Measurements from ENCODE around the gene DGKG. TPM values are rescaled to one million over a fixed set of nuclear protein-coding genes. Genes with fewer than 3 reads are reported as not detected.

Gene DGKG
- total RNA-seq, 1 experiment from 2014 or later, result 12.0 TPM

- DNase-seq (ENCODE audit: low spot score), result peak; percentile 81
These were observed 43.9 kb downstream of the DGKG start for GRCh38 chr3:186318135-186318534.

- DNase-seq (ENCODE audit: low spot score), result no peak
These were observed 44.6 kb downstream of the DGKG start for GRCh38 chr3:186317478-186317877.

GRCh38 chr3:186316666-186317260 is 45.3 kb downstream of the DGKG start:
- DNase-seq (ENCODE audit: low spot score), result no peak

GRCh38 chr3:186315581-186316354 is 46.3 kb downstream of the DGKG start:
- peak; percentile 78 for DNase-seq (ENCODE audit: low spot score)

- DNase-seq (ENCODE audit: low spot score), result no peak
These were observed 47.1 kb downstream of the DGKG start for GRCh38 chr3:186314896-186315295.

GRCh38 chr3:186311441-186311840 is 50.6 kb downstream of the DGKG start:
- DNase-seq (ENCODE audit: low spot score), result no peak

GRCh38 chr3:186308549-186308948 is 53.5 kb downstream of the DGKG start:
- no peak for DNase-seq (ENCODE audit: low spot score)

- DNase-seq (ENCODE audit: low spot score), result peak; percentile 52
These were observed 54.3 kb downstream of the DGKG start for GRCh38 chr3:186307594-186308221.

GRCh38 chr3:186305286-186305685 is 56.7 kb downstream of the DGKG start:
- DNase-seq (ENCODE audit: low spot score), result no peak

GRCh38 chr3:186303965-186304364 is 58.1 kb downstream of the DGKG start:
- no peak for DNase-seq (ENCODE audit: low spot score)

- DNase-seq (ENCODE audit: low spot score), result no peak
These were observed 62.7 kb downstream of the DGKG start for GRCh38 chr3:186299327-186299726.

- no peak for DNase-seq (ENCODE audit: low spot score)
These were observed 63.2 kb downstream of the DGKG start for GRCh38 chr3:186298876-186299275.

- no peak for DNase-seq (ENCODE audit: low spot score)
These were observed 71.2 kb downstream of the DGKG start for GRCh38 chr3:186290796-186291195.

GRCh38 chr3:186287711-186288110 is 74.3 kb downstream of the DGKG start:
- DNase-seq (ENCODE audit: low spot score), result peak; percentile 55

- peak; percentile 52 for DNase-seq (ENCODE audit: low spot score)
These were observed 75.9 kb downstream of the DGKG start for GRCh38 chr3:186286114-186286513.

- DNase-seq (ENCODE audit: low spot score), result no peak
These were observed 77.4 kb downstream of the DGKG start for GRCh38 chr3:186284661-186285060.

- DNase-seq (ENCODE audit: low spot score), result no peak
These were observed 77.7 kb downstream of the DGKG start for GRCh38 chr3:186284349-186284652.

- DNase-seq (ENCODE audit: low spot score), result peak; percentile 81
These were observed 78.2 kb downstream of the DGKG start for GRCh38 chr3:186283651-186284348.

- peak; percentile 26 for DNase-seq (ENCODE audit: low spot score)
These were observed 78.9 kb downstream of the DGKG start for GRCh38 chr3:186283096-186283495.

- peak; percentile 84 for DNase-seq (ENCODE audit: low spot score)
These were observed 80.9 kb downstream of the DGKG start for GRCh38 chr3:186281176-186281575.

GRCh38 chr3:186280737-186281136 is 81.3 kb downstream of the DGKG start:
- peak; percentile 14 for DNase-seq (ENCODE audit: low spot score)

- DNase-seq (ENCODE audit: low spot score), result peak; percentile 49
These were observed 84.6 kb downstream of the DGKG start for GRCh38 chr3:186277268-186277909.

All from A172 (cell line).